NT2/D1 (cell line): ENCODE results near the gene ZNF695.

ENCODE experiments used
- YY1 ChIP-seq: IDR thresholded peaks from 2 replicates; pipeline ENCODE4 v1.6.1; 2011; ENCODE audit not compliant: insufficient read length, insufficient read depth
- ZNF274 ChIP-seq: IDR thresholded peaks from 2 replicates; pipeline ENCODE4 v1.6.1; 2011; ENCODE audit warnings: mild to moderate bottlenecking, low read depth, low read length

- TF ChIP-seq ZNF274 (no peak), YY1 (no peak)
These were observed 41.4 kb downstream of the ZNF695 start for GRCh38 chr1:246966502-246966901.
